Activated CD8-positive, alpha-beta memory T cell treated with anti-CD3 and anti-CD28 coated beads, Interleukin-2, amount 50 U/mL, for 24 hours (primary cell): ENCODE measurements around the gene ANKRD13B.
"Not testable (repeated sequence)": the region's sequence is repeated elsewhere in the genome, so short reads cannot be mapped to it uniquely, and the experiment has no call there.

Experiments
- DNase-seq: peaks from one replicate; pipeline ENCODE4 v3.0.0-alpha.2; 2020; ENCODE audit errors: extremely low read depth

Gene ANKRD13B

GRCh38 chr17:29642171-29642611 is 49.3 kb downstream of the ANKRD13B start:
- DNase-seq, result no peak

DNA sequence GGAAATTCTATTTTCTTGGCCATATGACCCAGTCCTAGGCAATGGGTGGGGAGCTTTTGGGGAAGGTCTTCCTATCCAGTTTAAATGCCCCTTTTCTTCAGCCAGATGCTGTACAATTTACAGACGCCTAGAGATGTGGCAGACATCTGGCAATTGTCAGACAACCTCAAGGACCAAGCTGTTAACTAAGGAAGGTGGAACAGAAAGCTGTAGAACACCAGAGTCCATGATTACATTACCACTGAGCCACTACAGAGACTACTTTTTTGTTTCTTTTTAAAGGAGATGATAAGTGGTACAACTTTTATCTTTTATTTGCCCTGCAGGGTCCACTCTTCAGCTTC is 50.9 kb downstream of the ANKRD13B start:
- DNase-seq, result no peak

DNA sequence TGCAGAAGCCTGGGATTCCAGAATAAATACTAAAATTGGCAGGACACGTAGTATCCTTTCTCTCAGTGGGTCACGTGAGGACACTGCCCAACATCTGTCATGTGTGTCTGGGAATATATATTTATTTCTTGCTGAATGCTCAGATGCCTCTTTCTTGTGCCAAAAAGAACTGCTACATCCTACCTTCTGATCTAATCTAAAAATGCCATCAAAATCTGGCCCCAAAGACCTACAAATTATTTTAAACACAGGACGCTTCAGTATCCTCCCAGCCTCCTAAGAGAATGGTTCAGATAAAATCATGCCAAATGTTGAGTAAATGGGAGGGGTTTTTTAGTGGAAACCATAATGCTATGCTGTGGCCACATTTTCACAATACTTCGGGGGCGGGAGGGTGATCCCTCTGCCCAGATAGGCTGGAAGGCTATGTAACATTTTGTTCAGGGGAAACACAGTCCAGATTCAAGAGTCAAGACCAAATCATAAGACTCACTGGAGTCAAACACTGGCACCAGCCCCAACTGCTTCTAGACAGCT is 52.7 kb downstream of the ANKRD13B start:
- DNase-seq, result no peak

DNA sequence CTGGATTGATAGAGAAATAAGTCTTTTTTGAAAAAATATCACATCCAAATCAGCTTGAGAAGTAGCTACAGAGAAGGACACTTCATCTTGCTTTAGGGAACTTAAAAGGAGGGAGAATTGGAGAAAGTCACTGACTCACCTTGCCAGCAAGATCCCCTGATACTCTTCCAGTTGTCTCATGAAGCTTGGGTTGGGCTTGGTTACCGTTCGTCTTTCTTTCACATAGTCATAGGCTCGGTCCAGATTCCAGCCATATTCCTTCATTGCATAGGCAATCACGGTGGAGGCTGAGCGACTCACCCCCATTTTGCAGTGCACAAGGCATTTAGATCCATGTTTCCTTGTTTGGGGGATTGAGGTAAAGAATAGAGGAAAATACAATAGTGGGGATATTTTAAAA is 55.1 kb downstream of the ANKRD13B start:
- no peak for DNase-seq

- DNase-seq, result no peak
Measured at GRCh38 chr17:29649359-29649758, 56.4 kb downstream of the ANKRD13B start.

GRCh38 chr17:29650396-29650795 is 57.5 kb downstream of the ANKRD13B start:
- DNase-seq, result no peak

GRCh38 chr17:29651913-29652312 is 59.0 kb downstream of the ANKRD13B start:
- not testable (repeated sequence) for DNase-seq

DNA sequence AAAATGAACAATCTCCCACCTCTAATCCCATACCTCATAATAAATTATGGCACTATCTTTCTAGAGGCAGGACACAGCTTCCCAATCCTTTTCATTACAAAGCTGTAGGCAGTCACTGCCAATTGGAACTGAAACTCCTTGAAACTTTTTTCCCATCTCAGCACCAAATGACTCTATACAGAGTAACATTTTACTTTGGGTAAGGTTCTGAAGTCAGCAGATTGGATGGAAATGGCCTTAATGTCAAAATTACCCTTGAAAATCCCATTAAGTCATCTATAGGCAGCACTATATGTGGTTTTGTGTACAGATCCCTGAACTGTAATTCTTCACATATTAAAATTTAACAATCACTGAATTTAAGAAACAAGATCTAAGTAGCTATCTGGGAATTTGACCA is 60.0 kb downstream of the ANKRD13B start:
- DNase-seq, result no peak

- DNase-seq, result no peak
Measured at GRCh38 chr17:29653995-29654714, 61.2 kb downstream of the ANKRD13B start.

DNA sequence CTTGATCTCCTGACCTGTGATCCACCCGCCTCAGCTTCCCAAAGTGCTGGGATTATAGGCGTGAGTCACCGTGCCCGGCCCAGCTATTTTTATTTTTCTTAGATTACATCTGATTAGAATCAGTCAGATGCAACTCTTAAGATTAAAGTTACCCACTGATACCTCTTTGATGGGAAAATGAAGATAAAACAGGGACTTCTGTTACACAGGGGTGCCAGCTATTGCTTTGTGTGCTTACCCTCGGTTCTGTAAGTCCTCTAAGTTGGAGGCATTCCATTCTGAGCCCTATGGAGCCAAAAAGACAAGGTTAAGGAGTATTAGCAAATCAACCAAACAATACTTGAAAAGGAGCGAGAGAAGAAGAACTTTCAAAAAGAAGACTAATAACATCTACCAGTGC is 62.4 kb downstream of the ANKRD13B start:
- no peak for DNase-seq

GRCh38 chr17:29659155-29659554 is 66.2 kb downstream of the ANKRD13B start:
- DNase-seq, result no peak

GRCh38 chr17:29661213-29661612 is 68.3 kb downstream of the ANKRD13B start:
- DNase-seq, result no peak

DNA sequence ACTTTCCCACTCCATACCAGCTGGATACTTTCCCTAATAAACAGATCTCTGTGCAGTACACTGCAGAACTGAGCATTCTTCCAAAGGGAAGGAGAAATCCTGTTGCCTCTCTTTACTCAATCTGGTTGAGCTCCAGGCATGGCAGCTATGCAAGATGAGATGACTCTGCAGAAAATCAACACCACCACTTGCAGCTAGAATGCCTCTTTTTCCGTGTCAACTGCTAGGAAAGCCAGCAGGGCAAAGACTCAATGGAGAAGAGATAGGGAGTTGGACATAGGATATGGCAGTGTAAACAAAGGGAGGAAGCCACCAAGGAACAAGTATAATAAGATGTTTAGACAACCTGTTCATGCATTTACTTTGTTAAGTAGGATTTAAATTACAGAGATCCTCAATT is 70.2 kb downstream of the ANKRD13B start:
- DNase-seq, result no peak
